ENCODE results near the gene ACAN. TPM values are rescaled to one million over a fixed set of nuclear protein-coding genes. Genes with fewer than 3 reads are reported as not detected.

The ACAN gene
- total RNA-seq, 2 donors from 2014 or later: 1.6 TPM; not detected in 1

DNA sequence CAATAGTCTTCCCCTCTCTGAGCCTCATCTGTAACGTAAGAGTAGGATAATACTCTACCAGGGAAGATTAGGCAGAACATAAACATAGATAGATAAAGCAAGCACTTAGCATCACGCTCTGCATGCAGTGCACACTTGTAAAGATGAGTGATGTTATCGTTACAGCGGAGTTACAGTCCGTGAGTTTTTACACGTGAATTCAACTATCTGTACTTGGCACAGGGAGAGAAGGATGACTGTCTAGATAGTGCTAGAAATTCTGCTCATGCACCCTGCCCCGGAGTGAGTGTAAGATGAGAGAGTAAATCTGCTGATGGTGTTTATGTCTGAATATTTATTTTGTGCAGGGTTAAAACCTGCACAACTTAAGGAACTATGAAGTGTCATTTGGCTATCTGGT, 56.3 kb downstream of the ACAN start:
- Histone ChIP-seq H3K4me1 (no peaks in the 10 kb centered on the region), H3K9me3 (no peaks in the 10 kb centered on the region), H3K36me3 (replicated peaks in 1 of 2; ENCODE audit: insufficient read depth in 1 of 2, low read depth in 2 of 2) (no peaks in the 10 kb centered on the region), H3K4me3 (no peak overlapping the region), H3K27me3 (no peaks in the 10 kb centered on the region), H3K27ac (no peak overlapping the region)
- no peak for TF ChIP-seq POLR2A (IDR thresholded peaks at IDR 0.05)
- TF ChIP-seq, protein P1, sequence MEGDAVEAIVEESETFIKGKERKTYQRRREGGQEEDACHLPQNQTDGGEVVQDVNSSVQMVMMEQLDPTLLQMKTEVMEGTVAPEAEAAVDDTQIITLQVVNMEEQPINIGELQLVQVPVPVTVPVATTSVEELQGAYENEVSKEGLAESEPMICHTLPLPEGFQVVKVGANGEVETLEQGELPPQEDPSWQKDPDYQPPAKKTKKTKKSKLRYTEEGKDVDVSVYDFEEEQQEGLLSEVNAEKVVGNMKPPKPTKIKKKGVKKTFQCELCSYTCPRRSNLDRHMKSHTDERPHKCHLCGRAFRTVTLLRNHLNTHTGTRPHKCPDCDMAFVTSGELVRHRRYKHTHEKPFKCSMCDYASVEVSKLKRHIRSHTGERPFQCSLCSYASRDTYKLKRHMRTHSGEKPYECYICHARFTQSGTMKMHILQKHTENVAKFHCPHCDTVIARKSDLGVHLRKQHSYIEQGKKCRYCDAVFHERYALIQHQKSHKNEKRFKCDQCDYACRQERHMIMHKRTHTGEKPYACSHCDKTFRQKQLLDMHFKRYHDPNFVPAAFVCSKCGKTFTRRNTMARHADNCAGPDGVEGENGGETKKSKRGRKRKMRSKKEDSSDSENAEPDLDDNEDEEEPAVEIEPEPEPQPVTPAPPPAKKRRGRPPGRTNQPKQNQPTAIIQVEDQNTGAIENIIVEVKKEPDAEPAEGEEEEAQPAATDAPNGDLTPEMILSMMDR (IDR thresholded peaks at IDR 0.05): no peak
- intact Hi-C loops (cut with DNase I): no loop called here
- no peak for DNase-seq
- WGBS, 2 donors: 47 to 51% methylated on average over 7 of the region's 7 CpGs
- no peak for ATAC-seq

DNA sequence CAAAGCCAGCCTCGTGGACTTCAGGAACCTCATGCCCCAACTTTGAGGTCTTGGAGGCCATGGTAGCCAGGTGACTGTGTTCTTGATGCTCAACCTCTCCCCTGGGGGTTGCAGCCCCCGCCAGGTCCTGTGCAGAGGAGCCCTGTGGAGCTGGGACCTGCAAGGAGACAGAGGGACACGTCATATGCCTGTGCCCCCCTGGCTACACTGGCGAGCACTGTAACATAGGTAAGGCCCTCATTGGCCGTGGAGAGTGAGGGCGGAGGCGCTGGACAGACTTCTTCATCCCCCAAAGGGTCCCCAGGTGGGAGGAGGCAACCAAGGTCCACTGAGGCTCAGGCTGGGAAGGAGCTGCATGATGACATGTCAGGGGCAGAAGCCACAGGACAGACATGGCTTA, 57.0 kb downstream of the ACAN start:
- 54 to 63% methylated on average over 4 to 7 of the region's 7 CpGs for WGBS, 2 donors
- intact Hi-C loops (cut with DNase I): no loop called here
- ATAC-seq: no peak

DNA sequence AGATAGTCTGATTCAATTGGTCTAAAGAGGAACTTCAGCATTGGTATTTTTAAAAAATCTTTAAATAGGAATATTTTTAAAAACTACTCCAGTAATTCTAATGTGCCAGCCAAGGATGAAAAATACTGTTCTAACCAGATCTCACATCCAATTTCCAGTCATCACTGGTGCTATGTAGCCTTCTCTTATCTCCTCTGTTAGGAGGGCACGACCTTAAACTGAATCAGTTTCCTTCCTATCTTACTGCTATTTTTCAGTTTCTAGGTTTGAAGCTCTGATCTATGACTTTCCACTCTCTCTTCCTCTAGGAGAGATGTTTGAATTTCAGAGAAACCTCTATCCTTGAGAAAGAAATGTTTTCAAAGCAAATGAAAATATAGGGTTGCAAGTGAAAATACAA, 60.2 kb downstream of the ACAN start:
- H3K4me3 ChIP-seq: no peak overlapping the region
- 37 to 51% methylated on average over 1 of the region's 1 CpG for WGBS, 2 donors
- no peak overlapping the region for H3K27ac ChIP-seq
- no peaks in the 10 kb centered on the region for H3K27me3 ChIP-seq
- H3K36me3 ChIP-seq (replicated peaks in 1 of 2; ENCODE audit: insufficient read depth in 1 of 2, low read depth in 2 of 2): no peaks in the 10 kb centered on the region
- H3K9me3 ChIP-seq: no peaks in the 10 kb centered on the region
- no peak for DNase-seq
- no peak for TF ChIP-seq POLR2A (IDR thresholded peaks at IDR 0.05)
- ATAC-seq: no peak
- intact Hi-C loops (cut with DNase I): no loop called here
- H3K4me1 ChIP-seq: no peaks in the 10 kb centered on the region

More for the DNA sequence above, 57.0 kb downstream of the ACAN start:
- DNase-seq: no peak
- no peaks in the 10 kb centered on the region for H3K36me3 ChIP-seq (replicated peaks in 1 of 2; ENCODE audit: insufficient read depth in 1 of 2, low read depth in 2 of 2)
- no peaks in the 10 kb centered on the region for H3K4me1 ChIP-seq
- TF ChIP-seq, protein P1 (IDR thresholded peaks at IDR 0.05): no peak
- TF ChIP-seq POLR2A (IDR thresholded peaks at IDR 0.05): no peak
- H3K27ac ChIP-seq: no peak overlapping the region
- H3K4me3 ChIP-seq: no peak overlapping the region
- no peaks in the 10 kb centered on the region for H3K9me3 ChIP-seq
- no peaks in the 10 kb centered on the region for H3K27me3 ChIP-seq

DNA sequence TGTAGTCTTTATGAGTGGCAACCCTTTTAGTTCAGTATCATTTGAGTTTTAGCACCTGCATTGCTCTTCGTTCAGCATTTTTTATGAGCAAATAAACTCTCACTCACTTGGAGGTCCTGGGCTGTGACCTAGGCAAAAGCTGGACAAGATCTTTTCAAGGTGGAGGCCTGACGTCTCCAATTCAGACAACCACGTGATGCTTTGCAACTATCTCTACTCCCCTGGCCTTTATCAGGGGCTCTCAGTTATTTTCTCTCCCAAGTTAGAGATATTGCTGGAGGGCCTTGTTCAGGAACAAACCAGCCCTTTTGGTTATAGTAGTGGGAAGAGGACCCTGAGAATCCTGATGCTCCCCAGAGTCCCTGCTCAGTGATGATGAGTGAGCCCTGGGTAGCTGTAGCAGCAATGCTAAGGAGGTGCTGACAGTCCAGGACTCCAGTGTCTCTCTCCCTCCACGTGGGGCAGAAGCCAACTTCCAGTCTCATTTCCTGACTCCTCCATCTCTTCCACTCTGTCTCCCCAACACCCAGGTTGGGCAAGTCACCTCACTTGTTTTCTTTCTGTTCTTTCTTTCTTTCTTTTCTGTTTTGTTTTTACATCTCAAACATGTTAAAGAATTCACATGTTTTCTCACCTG, 61.7 kb downstream of the ACAN start:
- no peaks in the 10 kb centered on the region for H3K9me3 ChIP-seq
- ATAC-seq: no peak
- no peak for TF ChIP-seq POLR2A (IDR thresholded peaks at IDR 0.05)
- TF ChIP-seq, protein P1 (IDR thresholded peaks at IDR 0.05): no peak
- H3K36me3 ChIP-seq (replicated peaks in 1 of 2; ENCODE audit: insufficient read depth in 1 of 2, low read depth in 2 of 2): no peaks in the 10 kb centered on the region
- intact Hi-C loops (cut with DNase I): no loop called here
- H3K4me1 ChIP-seq: no peaks in the 10 kb centered on the region
- no peak for DNase-seq
- H3K4me3 ChIP-seq: no peak overlapping the region
- no peak overlapping the region for H3K27ac ChIP-seq
- 45 to 55% methylated on average over 4 of the region's 4 CpGs for WGBS, 2 donors
- H3K27me3 ChIP-seq: no peaks in the 10 kb centered on the region

DNA sequence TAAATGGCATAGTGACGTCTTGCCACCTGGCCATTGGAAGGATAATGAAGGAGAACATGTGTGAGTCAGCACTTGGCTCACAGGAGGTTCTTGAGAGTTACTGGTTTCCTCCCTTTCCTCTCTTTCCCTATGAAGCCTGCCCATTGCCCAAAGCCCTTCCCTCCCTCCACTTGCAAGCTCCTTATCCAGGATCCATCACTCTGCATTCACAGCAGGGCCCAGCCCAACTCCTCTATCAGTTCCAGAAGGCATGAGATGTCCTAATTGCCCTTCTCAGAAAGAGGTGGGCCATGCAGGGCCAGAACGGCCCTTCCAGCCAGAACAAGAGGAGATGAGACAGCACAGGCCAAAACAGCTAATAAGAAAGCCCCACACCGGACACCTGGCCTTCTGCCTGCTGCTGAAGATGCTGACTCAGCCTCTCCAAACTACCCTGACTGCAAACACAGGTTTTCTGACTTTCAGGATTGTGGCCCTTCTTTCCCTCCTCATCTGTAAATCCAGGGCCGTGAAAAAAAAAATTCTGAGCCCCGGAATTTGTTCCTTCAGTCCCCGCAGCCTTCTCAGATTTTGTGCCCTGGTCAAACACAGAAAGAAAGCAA, 62.4 kb downstream of the ACAN start:
- no peaks in the 10 kb centered on the region for H3K4me1 ChIP-seq
- ATAC-seq: no peak
- H3K4me3 ChIP-seq: no peak overlapping the region
- 64% methylated on average over 6 of the region's 6 CpGs for WGBS, 2 donors
- H3K36me3 ChIP-seq (replicated peaks in 1 of 2; ENCODE audit: insufficient read depth in 1 of 2, low read depth in 2 of 2): no peaks in the 10 kb centered on the region
- intact Hi-C loops (cut with DNase I): no loop called here
- H3K27ac ChIP-seq: no peak overlapping the region
- TF ChIP-seq POLR2A (IDR thresholded peaks at IDR 0.05): no peak
- TF ChIP-seq, protein P1 (IDR thresholded peaks at IDR 0.05): no peak
- no peak for DNase-seq
- no peaks in the 10 kb centered on the region for H3K9me3 ChIP-seq
- no peaks in the 10 kb centered on the region for H3K27me3 ChIP-seq
